ENCODE results near the gene ZDHHC11B. TPM values are rescaled to one million over a fixed set of nuclear protein-coding genes. Genes with fewer than 3 reads are reported as not detected.

Gene ZDHHC11B
- total RNA-seq, 2 donors from 2014 or later: 0.55 to 3.0 TPM

DNA sequence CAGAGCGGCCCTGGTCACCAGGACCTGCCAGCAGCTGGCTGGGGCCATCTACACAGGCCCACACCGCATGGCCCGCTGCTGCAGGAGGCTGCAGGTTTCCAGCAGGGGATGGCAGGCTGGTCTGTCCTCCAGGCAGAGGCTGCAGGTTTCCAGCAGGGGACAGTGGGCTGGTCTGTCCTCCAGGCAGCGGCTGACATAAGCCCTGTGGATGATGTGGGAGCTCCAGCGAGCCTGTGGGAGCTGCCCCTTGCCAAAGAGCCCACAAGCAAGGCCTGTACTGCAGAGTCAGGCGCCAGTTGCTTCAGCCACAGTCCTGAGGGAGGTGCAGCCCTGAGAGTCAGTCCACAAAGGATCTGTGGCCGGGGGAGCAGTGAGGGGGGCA, 109.9 kb downstream of the ZDHHC11B start:
- no peaks in the 10 kb centered on the region for H3K9me3 ChIP-seq
- 59% methylated on average over 2 of the region's 7 CpGs for WGBS
- no peak for DNase-seq (ENCODE audit: low spot score)
- no peaks in the 10 kb centered on the region for H3K36me3 ChIP-seq
- H3K27ac ChIP-seq: no peak overlapping the region
- H3K4me3 ChIP-seq: no peak overlapping the region
- intact Hi-C loops (cut with DNase I): no loop called here
- H3K4me1 ChIP-seq (replicated peaks): peaks cover 16% of the 10 kb centered on the region
- H3K27me3 ChIP-seq (replicated peaks; ENCODE audit: insufficient read depth): peaks cover 7% of the 10 kb centered on the region
- no peak for TF ChIP-seq POLR2AphosphoS5 (IDR thresholded peaks at IDR 0.05)

DNA sequence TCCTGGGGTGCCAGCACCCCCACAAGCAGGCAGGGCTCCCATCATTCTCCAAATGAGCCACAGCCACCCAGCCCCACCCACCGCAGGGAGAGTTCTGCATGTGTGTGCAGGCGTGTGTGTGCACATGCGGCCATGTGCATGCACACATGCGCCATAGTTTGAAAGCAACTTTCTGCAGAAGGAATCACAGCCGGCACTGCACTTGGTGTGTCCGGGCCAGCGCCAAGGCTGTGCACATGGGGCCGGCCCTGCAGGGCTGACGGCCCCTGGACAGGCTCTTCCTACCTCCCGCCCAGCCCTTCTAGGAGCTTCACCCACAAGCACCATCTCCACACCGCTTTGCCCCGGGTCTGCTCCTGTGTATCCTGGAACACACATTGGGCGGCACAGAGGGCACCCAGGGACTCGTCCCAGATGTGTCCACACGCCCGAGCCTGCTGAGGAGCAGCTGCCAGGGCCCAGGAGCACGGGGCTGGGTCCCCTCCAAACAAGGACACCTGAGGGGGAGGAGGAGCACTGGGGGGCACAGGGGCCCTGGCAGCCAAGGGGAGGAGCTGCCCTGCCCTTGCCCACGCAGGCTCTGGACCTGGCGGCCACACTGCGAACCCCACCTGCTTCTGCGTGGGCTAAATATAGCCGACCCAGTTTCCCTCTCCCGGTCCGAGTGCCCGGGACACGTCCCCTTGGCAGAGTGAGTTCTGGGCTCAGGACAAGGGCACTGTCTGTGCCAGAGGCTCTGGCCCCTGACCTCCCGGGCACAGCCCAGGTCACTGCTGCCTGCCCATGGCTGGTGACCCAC, 110.5 kb downstream of the ZDHHC11B start:
- H3K4me3 ChIP-seq: no peak overlapping the region
- no peak for TF ChIP-seq POLR2AphosphoS5 (IDR thresholded peaks at IDR 0.05)
- no peak for DNase-seq (ENCODE audit: low spot score)
- peaks cover 16% of the 10 kb centered on the region for H3K4me1 ChIP-seq (replicated peaks)
- no peaks in the 10 kb centered on the region for H3K9me3 ChIP-seq
- no peak overlapping the region for H3K27ac ChIP-seq
- H3K36me3 ChIP-seq: no peaks in the 10 kb centered on the region
- intact Hi-C loops (cut with DNase I): no loop called here
- peaks cover 7% of the 10 kb centered on the region for H3K27me3 ChIP-seq (replicated peaks; ENCODE audit: insufficient read depth)
- WGBS: 34% methylated on average over 21 of the region's 27 CpGs

DNA sequence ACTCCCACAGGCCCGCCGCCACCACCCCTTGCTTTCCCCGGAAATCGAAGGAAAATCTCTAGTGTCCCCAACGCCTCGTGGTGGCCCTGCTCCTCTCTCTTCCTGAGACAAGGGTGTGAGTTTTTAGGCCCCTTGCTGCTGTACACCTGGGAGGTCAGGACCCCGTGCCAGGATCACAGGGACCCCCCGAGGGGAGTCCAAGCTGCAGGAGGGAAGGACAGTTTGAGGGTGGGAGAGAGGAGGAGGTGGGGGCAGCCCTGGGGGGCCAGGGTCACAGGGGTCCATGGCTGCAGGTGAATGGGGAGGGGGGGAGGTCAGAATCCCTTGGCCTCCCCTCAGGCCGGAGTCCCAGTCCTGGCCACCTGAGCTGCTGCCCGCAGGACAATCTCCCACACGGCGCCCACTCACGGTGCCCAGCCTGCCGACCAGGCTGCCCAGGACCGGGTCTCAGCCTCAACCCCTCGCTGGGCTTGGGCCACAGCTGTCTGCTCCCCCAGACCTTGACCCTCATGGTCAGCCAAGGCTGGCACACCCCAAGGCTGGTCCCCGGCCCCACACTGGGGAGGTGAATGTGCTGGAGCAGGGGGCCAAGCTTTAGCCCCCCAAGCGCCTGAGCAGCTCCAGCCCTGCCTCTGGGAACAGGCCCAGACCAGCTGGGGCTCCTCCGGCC, 111.2 kb downstream of the ZDHHC11B start:
- Histone ChIP-seq H3K9me3 (no peaks in the 10 kb centered on the region), H3K27ac (no peak overlapping the region), H3K4me3 (no peak overlapping the region), H3K36me3 (no peaks in the 10 kb centered on the region), H3K4me1 (replicated peaks) (peaks cover 16% of the 10 kb centered on the region), H3K27me3 (replicated peaks; ENCODE audit: insufficient read depth) (peaks cover 7% of the 10 kb centered on the region)
- intact Hi-C loops (cut with DNase I): no loop called here
- DNase-seq (ENCODE audit: low spot score): no peak
- 36% methylated on average over 16 of the region's 19 CpGs for WGBS
- TF ChIP-seq POLR2A (IDR thresholded peaks at IDR 0.05) (no peak), POLR2AphosphoS5 (IDR thresholded peaks at IDR 0.05) (no peak)
- TF ChIP-seq, protein P1, sequence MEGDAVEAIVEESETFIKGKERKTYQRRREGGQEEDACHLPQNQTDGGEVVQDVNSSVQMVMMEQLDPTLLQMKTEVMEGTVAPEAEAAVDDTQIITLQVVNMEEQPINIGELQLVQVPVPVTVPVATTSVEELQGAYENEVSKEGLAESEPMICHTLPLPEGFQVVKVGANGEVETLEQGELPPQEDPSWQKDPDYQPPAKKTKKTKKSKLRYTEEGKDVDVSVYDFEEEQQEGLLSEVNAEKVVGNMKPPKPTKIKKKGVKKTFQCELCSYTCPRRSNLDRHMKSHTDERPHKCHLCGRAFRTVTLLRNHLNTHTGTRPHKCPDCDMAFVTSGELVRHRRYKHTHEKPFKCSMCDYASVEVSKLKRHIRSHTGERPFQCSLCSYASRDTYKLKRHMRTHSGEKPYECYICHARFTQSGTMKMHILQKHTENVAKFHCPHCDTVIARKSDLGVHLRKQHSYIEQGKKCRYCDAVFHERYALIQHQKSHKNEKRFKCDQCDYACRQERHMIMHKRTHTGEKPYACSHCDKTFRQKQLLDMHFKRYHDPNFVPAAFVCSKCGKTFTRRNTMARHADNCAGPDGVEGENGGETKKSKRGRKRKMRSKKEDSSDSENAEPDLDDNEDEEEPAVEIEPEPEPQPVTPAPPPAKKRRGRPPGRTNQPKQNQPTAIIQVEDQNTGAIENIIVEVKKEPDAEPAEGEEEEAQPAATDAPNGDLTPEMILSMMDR (IDR thresholded peaks at IDR 0.05): no peak

DNA sequence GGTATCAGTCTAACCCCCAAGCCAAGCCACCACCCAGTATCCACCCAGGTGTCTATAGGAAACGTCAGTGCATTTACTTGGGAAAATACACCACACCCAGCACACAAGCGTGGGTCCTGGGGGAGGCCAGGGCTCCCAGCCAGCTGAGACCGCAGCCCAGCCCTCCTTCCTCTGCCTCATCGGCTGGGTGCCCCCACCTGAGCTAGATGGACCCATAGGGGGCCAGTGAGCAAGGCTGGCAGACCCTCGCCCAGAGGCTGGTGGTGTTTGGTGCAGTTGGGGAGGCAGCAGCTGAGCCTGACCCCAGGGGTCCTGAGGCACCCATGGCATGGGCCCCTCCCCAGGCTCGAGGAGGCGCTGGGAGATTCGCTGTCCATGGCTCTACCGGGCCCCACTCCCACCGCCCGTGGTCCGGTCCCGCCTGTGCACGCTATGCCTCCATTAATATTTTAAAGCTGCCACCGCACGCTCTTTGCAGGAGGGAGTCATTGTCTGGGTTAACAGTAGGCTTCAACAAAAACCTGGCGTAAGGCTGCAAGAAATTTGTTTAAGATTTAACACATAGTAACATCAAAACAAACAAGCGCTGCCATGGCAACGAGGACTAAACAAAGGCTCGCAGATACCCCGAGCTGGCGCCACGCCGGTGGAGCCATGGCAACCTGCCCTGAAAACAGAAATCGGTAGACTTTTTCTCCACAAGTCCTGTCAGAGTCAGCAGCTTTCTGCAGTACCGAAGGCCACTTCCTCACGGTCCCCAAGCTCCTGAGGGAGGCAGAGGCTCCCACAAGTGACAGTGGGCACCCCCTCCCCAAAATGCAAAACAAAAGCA, 112.0 kb downstream of the ZDHHC11B start:
- no peak overlapping the region for H3K27ac ChIP-seq
- H3K4me3 ChIP-seq: no peak overlapping the region

DNA sequence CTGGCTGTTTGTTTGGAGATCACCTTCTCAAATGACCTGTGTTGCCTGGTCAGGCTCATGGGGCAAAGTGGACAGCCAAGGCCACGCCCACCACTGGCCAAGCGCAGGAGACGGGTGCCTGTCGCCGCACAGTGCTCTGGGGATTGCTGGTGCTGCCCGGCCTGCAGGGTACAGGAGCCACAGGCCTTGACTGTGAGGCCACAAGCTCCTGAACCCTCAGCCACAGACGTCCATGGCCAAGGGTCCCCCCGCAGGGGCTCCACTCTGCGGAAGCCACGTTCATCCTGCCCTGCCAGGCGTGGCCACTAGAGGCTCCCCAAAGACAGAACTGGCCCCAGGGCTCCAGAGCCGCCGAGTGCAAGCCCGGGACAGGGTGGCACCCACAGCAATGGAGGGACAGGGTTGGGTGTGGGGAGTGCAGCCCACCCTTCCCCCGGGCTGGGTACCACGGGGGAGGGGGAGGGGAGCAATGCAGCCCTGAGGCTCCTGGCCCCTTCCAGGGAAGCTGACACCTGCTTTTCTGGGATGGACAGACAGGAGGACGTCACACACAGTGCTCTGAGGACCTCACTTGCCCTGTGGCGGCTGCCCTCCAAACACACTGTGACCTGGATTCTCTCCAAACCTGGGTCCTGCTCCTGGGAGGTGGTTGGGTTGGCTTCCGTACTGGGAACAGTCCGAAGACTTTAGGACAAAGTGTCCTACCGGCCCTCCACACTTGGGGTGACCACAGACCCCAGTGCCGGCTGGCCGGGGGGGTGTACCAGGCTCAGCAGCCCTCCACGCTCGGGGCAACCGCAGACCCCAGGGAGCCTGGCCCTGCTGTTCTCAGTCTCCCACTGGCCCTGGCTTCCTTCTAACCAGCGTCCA, 112.8 kb downstream of the ZDHHC11B start:
- H3K9me3 ChIP-seq: no peaks in the 10 kb centered on the region
- H3K27me3 ChIP-seq (replicated peaks; ENCODE audit: insufficient read depth): peaks cover 7% of the 10 kb centered on the region
- H3K27ac ChIP-seq: no peak overlapping the region
- no peak overlapping the region for H3K4me3 ChIP-seq
- TF ChIP-seq, protein P1 (IDR thresholded peaks at IDR 0.05): peak; percentile 73 to 92 (median 84)
- TF ChIP-seq POLR2AphosphoS5 (IDR thresholded peaks at IDR 0.05) (peak; percentile 21), POLR2A (IDR thresholded peaks at IDR 0.05) (no peak)
- no peaks in the 10 kb centered on the region for H3K36me3 ChIP-seq
- WGBS: 15% methylated on average over 17 of the region's 27 CpGs
- H3K4me1 ChIP-seq (replicated peaks): peaks cover 16% of the 10 kb centered on the region
- DNase-seq (ENCODE audit: low spot score): peak; percentile 51
- intact Hi-C loops (cut with DNase I): loop anchor here (2.0 kb wide), 1 partner anchor 231 kb away; no protein-coding TSS in a partner anchor

More for the DNA sequence above, 112.0 kb downstream of the ZDHHC11B start:
- intact Hi-C loops (cut with DNase I): no loop called here
- WGBS: 6% methylated on average over 27 of the region's 27 CpGs
- no peaks in the 10 kb centered on the region for H3K36me3 ChIP-seq
- peaks cover 16% of the 10 kb centered on the region for H3K4me1 ChIP-seq (replicated peaks)
- no peaks in the 10 kb centered on the region for H3K9me3 ChIP-seq
- peaks cover 7% of the 10 kb centered on the region for H3K27me3 ChIP-seq (replicated peaks; ENCODE audit: insufficient read depth)
- TF ChIP-seq POLR2AphosphoS5 (IDR thresholded peaks at IDR 0.05) (no peak), POLR2A (IDR thresholded peaks at IDR 0.05) (no peak)
- TF ChIP-seq, protein P1 (IDR thresholded peaks at IDR 0.05): no peak
- no peak for DNase-seq (ENCODE audit: low spot score)

All from prostate gland (tissue), 2 donors.